ENCODE results near the gene SLC22A23.
"Not testable (repeated sequence)": the region's sequence is repeated elsewhere in the genome, so short reads cannot be mapped to it uniquely, and the experiment has no call there.

The SLC22A23 gene

GRCh38 chr6:3384241-3385143 lies 72.4 kb downstream of the SLC22A23 start:
- DNase-seq (ENCODE audit: low read depth), result no peak

DNA sequence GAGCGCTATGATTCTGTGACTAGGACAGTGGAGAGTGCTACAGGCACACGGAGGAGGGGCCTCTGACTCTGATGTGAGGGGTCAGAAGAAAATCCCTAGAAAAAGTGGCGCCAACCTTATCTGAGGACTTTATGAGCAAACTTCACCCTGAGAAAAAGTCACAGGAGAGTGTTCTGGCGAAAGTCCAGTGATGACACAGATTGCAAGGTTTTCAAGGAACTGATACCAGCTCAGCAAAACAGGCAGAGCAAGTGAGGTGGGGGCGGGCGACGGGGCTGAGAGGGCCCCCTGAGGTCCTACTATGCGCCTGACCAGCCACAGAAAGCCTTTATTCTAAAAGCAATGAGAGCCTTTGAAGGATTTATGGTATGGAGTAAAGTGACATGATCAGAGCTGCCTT lies 73.3 kb downstream of the SLC22A23 start:
- DNase-seq (ENCODE audit: low read depth), result no peak

- DNase-seq (ENCODE audit: low read depth), result no peak
Observed at GRCh38 chr6:3382326-3383279, 74.2 kb downstream of the SLC22A23 start.

DNA sequence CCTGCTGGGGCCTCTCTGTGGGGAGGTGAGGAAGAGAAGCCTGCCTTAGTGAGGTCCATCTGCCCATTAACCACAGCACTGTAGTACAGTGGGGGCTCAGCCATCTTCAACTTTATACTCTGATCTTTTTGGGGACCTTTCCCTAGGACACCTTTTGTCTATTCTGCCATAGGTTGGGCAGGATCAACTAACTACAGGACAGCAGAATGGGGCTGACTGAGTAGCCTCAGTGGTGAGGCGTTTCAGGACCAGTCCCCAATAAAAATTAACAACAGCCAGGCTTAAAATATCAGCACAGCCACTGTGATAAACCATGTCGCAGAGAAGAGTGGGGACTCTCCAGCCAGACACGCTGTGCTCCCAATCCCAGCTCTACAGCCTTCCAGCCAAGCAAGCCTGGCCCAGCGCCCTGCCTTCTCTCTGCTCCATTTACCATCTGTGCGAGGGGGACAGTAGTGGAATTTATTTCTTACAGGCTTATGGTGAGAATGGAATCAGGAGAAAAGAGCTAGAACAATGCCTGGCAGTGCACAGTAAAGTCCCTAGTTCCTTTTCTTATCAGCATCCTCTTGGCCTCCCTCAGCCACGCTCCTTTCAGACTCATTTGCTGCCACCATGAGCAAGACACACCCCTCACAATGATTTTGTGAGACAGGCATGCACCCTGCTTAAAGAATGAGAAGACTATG lies 75.5 kb downstream of the SLC22A23 start:
- no peak for DNase-seq (ENCODE audit: low read depth)

DNA sequence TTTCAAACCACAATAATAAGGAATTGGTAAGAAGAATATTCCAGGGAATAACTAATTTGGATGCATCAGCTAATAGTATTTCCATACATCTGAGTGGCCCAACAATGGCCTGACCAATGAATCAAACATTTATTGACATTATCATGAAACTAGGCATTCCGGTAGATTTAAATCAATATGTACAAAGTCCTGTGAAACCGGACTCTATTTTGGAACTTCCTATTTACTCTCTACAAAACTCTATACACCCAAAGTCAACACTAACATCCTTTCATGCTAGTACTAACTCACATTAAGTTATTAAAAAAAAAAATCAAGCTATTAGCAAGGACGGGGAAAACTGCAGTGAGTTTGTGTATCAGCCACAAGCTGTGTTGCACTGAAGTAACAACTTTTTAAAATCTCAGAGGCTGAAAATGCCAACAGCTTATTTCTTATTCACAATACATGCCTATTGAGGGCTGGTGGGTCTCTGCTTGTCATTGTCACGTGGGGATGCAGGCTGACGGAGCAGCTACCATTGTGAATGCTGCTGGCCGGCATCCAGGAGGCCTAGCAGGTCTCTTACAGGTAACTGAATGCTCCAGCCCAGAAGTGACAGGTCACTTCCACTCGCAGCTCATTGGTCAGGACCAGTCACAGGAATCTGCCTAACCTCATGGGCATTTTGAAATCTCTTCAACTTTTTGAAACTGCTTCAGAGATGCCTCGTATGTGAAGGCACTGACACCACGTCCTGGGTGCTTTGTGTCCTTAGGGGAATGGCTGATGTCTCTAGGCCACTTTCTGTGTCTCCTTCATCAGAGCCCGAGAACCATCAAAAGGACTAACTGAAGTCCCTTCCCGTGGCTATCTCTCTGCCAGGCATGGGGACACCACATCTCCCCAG lies 76.3 kb downstream of the SLC22A23 start:
- no peak for DNase-seq (ENCODE audit: low read depth)

GRCh38 chr6:3379482-3380060 lies 77.3 kb downstream of the SLC22A23 start:
- no peak for DNase-seq (ENCODE audit: low read depth)

DNA sequence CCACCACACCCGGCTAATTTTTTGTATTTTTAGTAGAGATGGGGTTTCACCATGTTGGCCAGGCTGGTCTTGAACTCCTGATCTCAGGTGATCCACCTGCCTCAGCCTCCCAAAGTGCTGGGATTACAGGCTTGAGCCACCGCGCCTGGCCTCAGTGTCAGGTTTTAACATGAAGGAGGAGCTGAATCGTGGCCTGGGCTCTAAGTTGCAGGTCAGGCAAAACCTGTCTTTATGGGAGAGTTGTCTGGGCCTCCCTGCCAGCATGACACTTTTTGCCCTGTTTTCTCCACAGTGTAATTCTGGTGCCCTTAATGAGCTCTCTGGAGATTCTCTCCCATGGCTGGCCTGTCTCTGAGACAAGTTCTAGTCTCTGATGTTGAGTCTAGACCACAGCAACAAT lies 78.0 kb downstream of the SLC22A23 start:
- not testable (repeated sequence) for DNase-seq (ENCODE audit: low read depth)

GRCh38 chr6:3378398-3378782 lies 78.5 kb downstream of the SLC22A23 start:
- not testable (repeated sequence) for DNase-seq (ENCODE audit: low read depth)

GRCh38 chr6:3377536-3378397 lies 79.1 kb downstream of the SLC22A23 start:
- DNase-seq (ENCODE audit: low read depth), result no peak

GRCh38 chr6:3376893-3377535 lies 79.8 kb downstream of the SLC22A23 start:
- DNase-seq (ENCODE audit: low read depth), result no peak

DNA sequence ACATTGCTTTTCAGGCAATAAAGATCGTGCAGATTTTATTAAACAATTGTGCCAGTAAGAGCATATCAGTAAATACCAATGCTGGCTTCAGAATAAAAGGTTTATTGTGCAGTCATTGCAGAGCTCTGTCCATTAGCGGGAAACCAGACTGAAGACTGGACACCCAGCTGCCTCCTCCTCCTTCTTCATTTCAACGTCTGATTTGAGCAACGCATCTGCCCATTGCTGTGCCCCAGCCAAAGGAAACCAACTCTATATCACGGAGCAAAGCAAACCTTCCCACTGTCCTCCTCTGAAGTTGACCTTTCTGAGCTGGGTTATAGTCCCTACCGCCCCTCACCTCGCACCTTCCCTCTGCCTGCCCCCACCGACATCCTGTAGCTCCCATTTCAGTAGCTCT lies 80.8 kb downstream of the SLC22A23 start:
- no peak for DNase-seq (ENCODE audit: low read depth)

- no peak for DNase-seq (ENCODE audit: low read depth)
Observed at GRCh38 chr6:3373597-3374203, 83.2 kb downstream of the SLC22A23 start.

GRCh38 chr6:3372912-3373554 lies 83.8 kb downstream of the SLC22A23 start:
- no peak for DNase-seq (ENCODE audit: low read depth)

DNA sequence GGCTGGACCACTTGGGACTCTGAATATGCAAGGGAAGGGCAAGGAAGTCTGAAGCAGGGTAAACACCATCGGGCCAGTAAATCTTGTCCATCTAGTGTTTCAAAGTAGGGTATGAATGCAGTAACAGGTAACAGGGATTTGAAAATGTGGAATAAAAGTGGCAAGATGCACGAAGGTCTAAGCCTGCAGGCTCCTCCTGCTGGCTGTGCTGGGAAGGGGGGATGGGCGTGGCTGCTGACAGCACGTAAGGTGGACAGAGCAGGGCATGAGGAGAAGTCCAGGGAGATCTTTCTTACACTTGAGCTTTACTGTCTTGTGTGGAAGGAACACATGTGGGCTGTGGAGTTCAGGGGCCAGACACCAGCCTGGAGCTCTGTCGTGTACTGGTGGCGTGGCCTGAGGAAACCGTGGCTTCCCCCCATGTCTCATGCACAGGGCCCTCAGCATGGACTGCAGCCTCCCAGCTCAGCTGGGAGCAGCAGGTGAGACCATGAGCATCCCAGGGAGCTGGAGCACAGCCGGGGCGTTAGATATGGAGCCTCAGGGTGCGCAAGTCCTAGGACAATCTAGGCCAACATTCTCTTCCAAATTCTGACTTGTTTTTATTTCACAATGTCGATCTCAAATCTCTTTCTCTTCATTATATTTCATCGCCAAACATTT lies 84.5 kb downstream of the SLC22A23 start:
- no peak for DNase-seq (ENCODE audit: low read depth)

GRCh38 chr6:3371222-3371949 lies 85.5 kb downstream of the SLC22A23 start:
- no peak for DNase-seq (ENCODE audit: low read depth)

- no peak for DNase-seq (ENCODE audit: low read depth)
Observed at GRCh38 chr6:3370361-3371221, 86.3 kb downstream of the SLC22A23 start.
